HG03520 (cell line): Measurements from ENCODE around the gene DMPK.

Experiments
- ATAC-seq: cut with Tn5 transposase; IDR thresholded peaks from one replicate; pipeline ENCODE4 v1.9.1; 2021; ENCODE audit warnings: mild to moderate bottlenecking, moderate library complexity; ENCODE audit not compliant: unreplicated experiment

Gene DMPK

GRCh38 chr19:45789035-45789786 is 6.9 kb upstream of the DMPK start:
- no peak for ATAC-seq

GRCh38 chr19:45786533-45786894 is 4.2 kb upstream of the DMPK start:
- ATAC-seq: no peak

- ATAC-seq: no peak
Observed at GRCh38 chr19:45785781-45786532, 3.7 kb upstream of the DMPK start.

DNA sequence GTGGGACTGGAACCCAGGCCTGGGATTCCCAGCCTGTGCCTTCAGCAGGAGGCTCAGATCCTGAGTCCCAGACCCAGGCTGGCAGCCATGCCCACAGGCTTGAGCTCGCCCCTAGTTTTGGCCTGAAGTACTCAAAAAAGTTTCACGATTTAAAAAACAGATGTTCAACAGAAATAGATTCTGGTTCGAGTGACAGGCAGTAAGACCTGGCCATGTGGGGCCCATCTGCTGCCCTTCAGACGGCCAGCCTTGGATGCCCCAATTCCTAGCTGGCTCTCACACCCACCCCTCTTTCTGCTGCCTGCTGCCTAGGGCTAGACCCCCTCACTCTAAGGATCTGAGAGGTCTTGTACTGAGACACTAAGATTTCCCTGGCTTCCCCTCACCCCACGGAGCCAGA is 2.8 kb upstream of the DMPK start:
- ATAC-seq: no peak

- ATAC-seq: no peak
Observed at GRCh38 chr19:45784096-45784495, 1.8 kb upstream of the DMPK start.

GRCh38 chr19:45782820-45783785 is 813 bp upstream of the DMPK start:
- ATAC-seq: no peak

GRCh38 chr19:45781214-45782161 is 802 bp downstream of the DMPK start:
- ATAC-seq: no peak

DNA sequence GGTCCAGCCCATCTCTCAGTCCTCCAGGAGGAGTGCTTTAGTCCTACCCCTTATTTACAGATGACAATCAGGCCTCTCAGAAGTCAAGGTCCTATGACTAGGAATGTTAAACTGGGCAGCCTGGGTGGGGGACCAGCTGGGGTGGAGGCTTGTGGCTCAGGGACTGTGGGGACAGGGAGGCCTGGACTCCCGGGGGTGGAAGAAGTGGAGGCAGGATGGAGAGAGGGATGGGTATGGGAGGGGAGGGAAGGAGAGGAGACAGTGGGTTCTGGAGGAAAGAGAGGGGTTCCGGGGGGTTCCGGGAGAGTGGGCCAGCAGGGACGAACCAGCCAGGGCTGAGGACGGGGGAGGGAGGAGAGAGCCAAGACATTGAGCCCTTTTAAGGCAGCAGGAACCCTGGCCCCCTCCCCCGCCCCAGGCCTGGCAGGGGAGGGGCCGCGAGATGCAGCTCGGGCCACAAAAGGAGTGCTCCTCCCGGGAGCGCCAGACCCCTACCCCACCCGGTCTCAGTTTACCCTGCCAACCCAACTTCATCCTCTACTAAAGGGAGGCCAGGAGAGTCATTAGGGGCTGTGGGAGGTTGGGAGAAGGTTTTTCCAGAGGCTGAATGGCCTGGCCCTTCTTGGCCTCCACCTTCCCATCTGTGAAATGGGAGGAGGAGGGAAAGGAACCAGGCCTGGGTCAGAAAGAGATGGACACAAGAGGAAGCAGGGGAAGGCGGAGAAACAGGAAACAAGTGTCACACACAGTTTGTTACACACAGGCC is 1.7 kb downstream of the DMPK start:
- ATAC-seq: no peak

DNA sequence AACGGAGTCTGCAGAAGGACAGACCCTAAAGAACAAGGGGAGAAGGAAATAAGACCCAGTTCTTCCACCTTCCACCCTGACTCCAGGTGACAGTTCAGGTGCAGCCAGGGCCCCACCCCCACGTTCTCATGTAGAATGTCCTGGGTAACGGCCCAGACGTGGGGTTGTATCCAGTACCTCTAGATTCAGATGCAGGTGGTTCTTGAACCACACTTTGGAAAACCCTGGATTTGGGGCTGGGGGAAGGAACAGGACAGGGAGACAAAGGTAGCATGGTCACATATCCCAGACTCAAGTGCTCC is 2.2 kb downstream of the DMPK start:
- ATAC-seq: no peak

GRCh38 chr19:45779231-45780145 is 2.8 kb downstream of the DMPK start:
- peak; percentile 53 for ATAC-seq

- no peak for ATAC-seq
Observed at GRCh38 chr19:45778010-45778661, 4.2 kb downstream of the DMPK start.

DNA sequence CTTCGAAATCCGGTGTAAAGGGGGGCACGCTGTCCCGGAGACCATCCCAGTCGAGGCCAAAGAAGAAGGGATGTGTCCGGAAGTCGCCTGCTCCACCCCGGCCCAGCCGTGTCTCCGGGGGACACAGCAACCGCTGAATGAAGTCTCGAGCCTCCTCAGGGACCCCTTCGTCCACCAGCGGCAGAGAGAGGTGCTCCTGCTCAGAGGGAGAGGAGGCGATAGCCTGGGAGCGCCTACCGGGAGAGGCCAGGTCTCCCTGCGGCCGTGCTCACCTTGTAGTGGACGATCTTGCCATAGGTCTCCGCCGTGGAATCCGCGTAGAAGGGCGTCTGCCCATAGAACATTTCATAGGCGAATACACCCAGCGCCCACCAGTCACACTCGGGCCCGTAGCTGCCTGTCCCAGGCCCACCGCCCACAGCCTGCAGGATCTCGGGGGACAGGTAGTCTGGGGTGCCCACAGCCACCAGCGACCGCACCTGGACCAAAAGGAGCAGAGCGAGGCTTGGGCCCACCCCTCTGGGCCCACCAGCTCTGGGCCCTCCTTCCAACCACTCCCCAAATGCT is 4.8 kb downstream of the DMPK start:
- no peak for ATAC-seq

- no peak for ATAC-seq
Observed at GRCh38 chr19:45774765-45775164, 7.5 kb downstream of the DMPK start.

- no peak for ATAC-seq
Observed at GRCh38 chr19:45773384-45773783, 8.9 kb downstream of the DMPK start.

- ATAC-seq: no peak
Observed at GRCh38 chr19:45772912-45773311, 9.4 kb downstream of the DMPK start.

- no peak for ATAC-seq
Observed at GRCh38 chr19:45772130-45772840, 10.0 kb downstream of the DMPK start.

GRCh38 chr19:45771311-45771933 is 10.9 kb downstream of the DMPK start:
- no peak for ATAC-seq
